WERI-Rb-1 (cell line): ENCODE data around the gene TXNRD2.

Experiments used
- DNase-seq: peaks from one replicate; pipeline ENCODE4 v3.0.0-alpha.2; 2020
- H3K27ac ChIP-seq: fragments of 250-450 bp; sonication (Bioruptor Pico); 2 replicates; pipeline ENCODE4 v1.5.1; 2020; ENCODE audit warnings: mild to moderate bottlenecking, moderate library complexity
- H3K27me3 ChIP-seq: fragments of 250-450 bp; sonication (Bioruptor Pico); 2 replicates; pipeline ENCODE4 v1.5.1; 2021; ENCODE audit warnings: mild to moderate bottlenecking, low read depth, moderate library complexity; ENCODE audit not compliant: insufficient read depth, severe bottlenecking
- H3K36me3 ChIP-seq: fragments of 250-450 bp; sonication (Bioruptor Pico); 2 replicates; pipeline ENCODE4 v1.5.1; 2020; ENCODE audit warnings: mild to moderate bottlenecking, moderate library complexity
- H3K4me3 ChIP-seq: 2 replicates; pipeline ENCODE4 v1.5.1; 2011; ENCODE audit warnings: low read depth, mild to moderate bottlenecking, control low read depth, low read length
- H3K9me3 ChIP-seq: fragments of 250-450 bp; sonication (Bioruptor Pico); 2 replicates; pipeline ENCODE4 v1.5.1; 2021; ENCODE audit warnings: mild to moderate bottlenecking, moderate library complexity; ENCODE audit not compliant: severe bottlenecking
- TF ChIP-seq, protein P1 (sequence below): IDR thresholded peaks from 2 replicates; pipeline ENCODE4 v1.5.1; 2011; ENCODE audit warnings: low read depth, mild to moderate bottlenecking, control low read depth, inconsistent platforms, low read length

TXNRD2 gene

GRCh38 chr22:19828035-19828401 lies 113.6 kb downstream of the TXNRD2 start:
- no peak for DNase-seq
- no peaks in the 10 kb centered on the region for H3K9me3 ChIP-seq
- H3K27me3 ChIP-seq, result no peaks in the 10 kb centered on the region
- TF ChIP-seq, protein P1, sequence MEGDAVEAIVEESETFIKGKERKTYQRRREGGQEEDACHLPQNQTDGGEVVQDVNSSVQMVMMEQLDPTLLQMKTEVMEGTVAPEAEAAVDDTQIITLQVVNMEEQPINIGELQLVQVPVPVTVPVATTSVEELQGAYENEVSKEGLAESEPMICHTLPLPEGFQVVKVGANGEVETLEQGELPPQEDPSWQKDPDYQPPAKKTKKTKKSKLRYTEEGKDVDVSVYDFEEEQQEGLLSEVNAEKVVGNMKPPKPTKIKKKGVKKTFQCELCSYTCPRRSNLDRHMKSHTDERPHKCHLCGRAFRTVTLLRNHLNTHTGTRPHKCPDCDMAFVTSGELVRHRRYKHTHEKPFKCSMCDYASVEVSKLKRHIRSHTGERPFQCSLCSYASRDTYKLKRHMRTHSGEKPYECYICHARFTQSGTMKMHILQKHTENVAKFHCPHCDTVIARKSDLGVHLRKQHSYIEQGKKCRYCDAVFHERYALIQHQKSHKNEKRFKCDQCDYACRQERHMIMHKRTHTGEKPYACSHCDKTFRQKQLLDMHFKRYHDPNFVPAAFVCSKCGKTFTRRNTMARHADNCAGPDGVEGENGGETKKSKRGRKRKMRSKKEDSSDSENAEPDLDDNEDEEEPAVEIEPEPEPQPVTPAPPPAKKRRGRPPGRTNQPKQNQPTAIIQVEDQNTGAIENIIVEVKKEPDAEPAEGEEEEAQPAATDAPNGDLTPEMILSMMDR, result no peak
- no peak overlapping the region for H3K27ac ChIP-seq
- no peaks in the 10 kb centered on the region for H3K36me3 ChIP-seq
- no peak overlapping the region for H3K4me3 ChIP-seq

- H3K9me3 ChIP-seq, result no peaks in the 10 kb centered on the region
- H3K27ac ChIP-seq, result no peak overlapping the region
- TF ChIP-seq, protein P1, result no peak
- DNase-seq, result no peak
- H3K27me3 ChIP-seq, result no peaks in the 10 kb centered on the region
- no peaks in the 10 kb centered on the region for H3K36me3 ChIP-seq
- H3K4me3 ChIP-seq, result no peak overlapping the region
Measured at GRCh38 chr22:19827341-19828034, 114.1 kb downstream of the TXNRD2 start.

GRCh38 chr22:19826619-19826950 lies 115.0 kb downstream of the TXNRD2 start:
- H3K4me3 ChIP-seq, result no peak overlapping the region
- H3K36me3 ChIP-seq, result no peaks in the 10 kb centered on the region
- no peak for DNase-seq
- no peak overlapping the region for H3K27ac ChIP-seq
- no peaks in the 10 kb centered on the region for H3K27me3 ChIP-seq
- no peaks in the 10 kb centered on the region for H3K9me3 ChIP-seq
- TF ChIP-seq, protein P1, result no peak

DNA sequence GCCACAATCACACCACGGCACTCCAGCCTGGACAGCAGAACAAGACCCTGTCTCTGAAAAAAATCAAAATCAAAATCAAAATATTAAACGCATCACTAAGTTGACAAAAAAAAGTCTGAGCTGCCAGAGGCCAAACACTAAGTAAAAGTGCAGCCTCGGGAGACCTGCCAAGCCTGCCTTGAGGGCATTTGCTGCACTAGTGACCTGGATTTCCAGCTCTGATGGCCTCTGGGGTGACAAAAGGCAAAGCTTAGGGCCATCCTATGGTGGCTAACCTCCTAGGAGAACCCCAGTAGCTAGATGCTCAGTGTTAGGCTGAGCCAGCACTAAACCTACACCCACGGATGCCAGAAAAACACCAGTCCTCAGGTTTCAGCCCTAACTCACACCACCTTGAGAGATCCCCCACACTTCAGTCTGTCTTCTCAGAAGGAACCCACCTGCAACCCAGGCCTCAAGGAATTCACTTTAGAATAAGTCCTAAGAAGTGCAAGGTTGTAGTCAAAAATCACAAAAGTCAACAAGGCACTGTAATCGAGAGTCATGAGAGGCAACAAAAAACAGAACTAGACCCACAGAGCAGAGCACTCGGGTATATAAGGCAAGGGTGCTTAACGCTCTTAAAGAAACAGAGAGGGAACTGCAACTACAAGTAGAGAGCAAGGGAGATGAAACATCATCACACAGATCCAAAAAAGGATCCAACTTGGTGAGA lies 115.6 kb downstream of the TXNRD2 start:
- Histone ChIP-seq H3K27ac (no peak overlapping the region), H3K4me3 (no peak overlapping the region), H3K9me3 (no peaks in the 10 kb centered on the region), H3K27me3 (no peaks in the 10 kb centered on the region), H3K36me3 (no peaks in the 10 kb centered on the region)
- no peak for DNase-seq
- TF ChIP-seq, protein P1, result no peak
